ENCODE measurements around the gene DPT. TPM values are rescaled to one million over a fixed set of nuclear protein-coding genes. Genes with fewer than 3 reads are reported as not detected.

Gene DPT
- total RNA-seq, 3 donors from 2014 or later (not counting 1 experiment from before 2014, with no cell fraction given), result not detected

DNA sequence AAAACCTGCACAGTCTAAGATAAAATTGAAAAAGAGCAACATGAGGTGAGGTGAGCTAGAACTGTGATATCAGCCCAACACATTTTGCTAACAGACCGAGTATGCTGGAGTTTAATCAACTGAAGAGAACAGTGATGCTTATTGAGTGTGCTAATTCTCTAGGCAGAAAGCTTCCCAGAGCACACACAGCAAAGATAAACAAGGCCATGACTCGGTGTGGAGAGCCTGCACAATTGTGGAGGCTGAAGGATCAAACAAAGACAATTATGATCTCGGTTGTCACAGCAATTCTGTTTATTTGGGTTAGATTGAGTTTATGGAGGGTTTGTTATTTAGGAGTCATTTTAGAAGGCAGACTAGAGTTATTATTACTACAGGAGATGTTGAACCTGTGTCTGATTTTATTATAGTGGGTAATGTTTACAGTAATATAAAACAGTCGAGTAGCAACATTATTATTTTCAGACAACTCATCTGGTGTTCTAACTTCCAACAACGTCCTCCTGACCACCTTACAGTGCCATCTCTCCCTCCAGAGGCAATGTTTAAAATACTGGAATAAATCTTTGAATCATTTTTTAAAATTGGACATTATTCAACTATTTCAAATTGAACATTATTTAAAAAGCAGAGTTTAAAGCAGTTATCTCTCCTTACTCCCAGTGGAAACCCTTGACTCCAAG, 40.2 kb downstream of the DPT start:
- H3K27me3 ChIP-seq (ENCODE audit: control insufficient read depth, insufficient read depth, low read length), result no peaks in the 10 kb centered on the region
- Mint-ChIP-seq H3K27ac (no peak overlapping the region), H3K4me3 (no peak overlapping the region), H3K36me3 (no peaks in the 10 kb centered on the region), H3K9me3 (no peaks in the 10 kb centered on the region), H3K27me3 (ENCODE audit: low read depth in 2 of 2) (peaks cover 13 to 20% of the 10 kb centered on the region in 2 donors), H3K4me1 (no peaks in the 10 kb centered on the region)
- intact Hi-C loops (cut with micrococcal nuclease), result no loop called here
- H3K27ac ChIP-seq (ENCODE audit: low read length), result no peak overlapping the region
- WGBS (ENCODE audit: insufficient coverage), result 81% methylated on average over 5 of the region's 5 CpGs
- TF ChIP-seq, protein P1, sequence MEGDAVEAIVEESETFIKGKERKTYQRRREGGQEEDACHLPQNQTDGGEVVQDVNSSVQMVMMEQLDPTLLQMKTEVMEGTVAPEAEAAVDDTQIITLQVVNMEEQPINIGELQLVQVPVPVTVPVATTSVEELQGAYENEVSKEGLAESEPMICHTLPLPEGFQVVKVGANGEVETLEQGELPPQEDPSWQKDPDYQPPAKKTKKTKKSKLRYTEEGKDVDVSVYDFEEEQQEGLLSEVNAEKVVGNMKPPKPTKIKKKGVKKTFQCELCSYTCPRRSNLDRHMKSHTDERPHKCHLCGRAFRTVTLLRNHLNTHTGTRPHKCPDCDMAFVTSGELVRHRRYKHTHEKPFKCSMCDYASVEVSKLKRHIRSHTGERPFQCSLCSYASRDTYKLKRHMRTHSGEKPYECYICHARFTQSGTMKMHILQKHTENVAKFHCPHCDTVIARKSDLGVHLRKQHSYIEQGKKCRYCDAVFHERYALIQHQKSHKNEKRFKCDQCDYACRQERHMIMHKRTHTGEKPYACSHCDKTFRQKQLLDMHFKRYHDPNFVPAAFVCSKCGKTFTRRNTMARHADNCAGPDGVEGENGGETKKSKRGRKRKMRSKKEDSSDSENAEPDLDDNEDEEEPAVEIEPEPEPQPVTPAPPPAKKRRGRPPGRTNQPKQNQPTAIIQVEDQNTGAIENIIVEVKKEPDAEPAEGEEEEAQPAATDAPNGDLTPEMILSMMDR (IDR thresholded peaks at IDR 0.05), result no peak
- no peak overlapping the region for H3K4me3 ChIP-seq (ENCODE audit: low read length)
- ATAC-seq, result no peak
- DNase-seq, result no peak
- no peaks in the 10 kb centered on the region for H3K36me3 ChIP-seq (ENCODE audit: control insufficient read depth, insufficient read depth, low read length)
- no peaks in the 10 kb centered on the region for H3K4me1 ChIP-seq (ENCODE audit: control insufficient read depth, insufficient read depth, low read length)
- no peaks in the 10 kb centered on the region for H3K9me3 ChIP-seq (ENCODE audit: control insufficient read depth, insufficient read depth, low read length)

DNA sequence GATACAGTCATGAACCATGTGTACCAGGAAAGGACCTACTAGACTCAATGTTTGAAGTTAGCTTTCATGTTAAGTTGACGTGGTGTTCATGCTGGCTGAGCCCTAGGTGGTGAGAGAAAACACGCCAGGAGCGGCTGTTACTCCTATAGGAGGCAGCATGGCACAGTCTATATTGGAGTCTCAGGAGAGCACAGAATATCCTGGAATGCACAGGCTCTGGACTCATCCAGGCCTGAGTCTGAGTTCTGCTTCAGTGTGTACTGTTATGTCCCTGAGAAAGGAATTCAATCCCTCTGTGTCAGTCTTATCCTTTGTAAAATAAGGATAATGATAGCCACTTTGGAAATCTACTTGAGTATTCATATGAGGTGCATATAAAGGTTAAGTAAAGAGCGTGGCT, 41.2 kb downstream of the DPT start:
- no peaks in the 10 kb centered on the region for H3K27me3 ChIP-seq (ENCODE audit: control insufficient read depth, insufficient read depth, low read length)
- no peak for DNase-seq
- no peak for ATAC-seq
- H3K9me3 ChIP-seq (ENCODE audit: control insufficient read depth, insufficient read depth, low read length), result peaks cover 3% of the 10 kb centered on the region
- intact Hi-C loops (cut with micrococcal nuclease), result no loop called here
- H3K9me3 Mint-ChIP-seq, result peaks cover 0 to 2% of the 10 kb centered on the region in 2 donors
- peaks cover 4% of the 10 kb centered on the region for H3K36me3 Mint-ChIP-seq
- H3K27ac ChIP-seq (ENCODE audit: low read length), result no peak overlapping the region
- 93% methylated on average over 4 of the region's 4 CpGs for WGBS (ENCODE audit: insufficient coverage)
- no peaks in the 10 kb centered on the region for H3K4me1 Mint-ChIP-seq
- no peak overlapping the region for H3K4me3 Mint-ChIP-seq
- H3K36me3 ChIP-seq (ENCODE audit: control insufficient read depth, insufficient read depth, low read length), result no peaks in the 10 kb centered on the region
- no peaks in the 10 kb centered on the region for H3K4me1 ChIP-seq (ENCODE audit: control insufficient read depth, insufficient read depth, low read length)
- H3K27me3 Mint-ChIP-seq (ENCODE audit: low read depth in 2 of 2), result peaks cover 15 to 26% of the 10 kb centered on the region in 2 donors
- TF ChIP-seq, protein P1 (IDR thresholded peaks at IDR 0.05), result no peak
- H3K27ac Mint-ChIP-seq, result no peak overlapping the region
- no peak overlapping the region for H3K4me3 ChIP-seq (ENCODE audit: low read length)

DNA sequence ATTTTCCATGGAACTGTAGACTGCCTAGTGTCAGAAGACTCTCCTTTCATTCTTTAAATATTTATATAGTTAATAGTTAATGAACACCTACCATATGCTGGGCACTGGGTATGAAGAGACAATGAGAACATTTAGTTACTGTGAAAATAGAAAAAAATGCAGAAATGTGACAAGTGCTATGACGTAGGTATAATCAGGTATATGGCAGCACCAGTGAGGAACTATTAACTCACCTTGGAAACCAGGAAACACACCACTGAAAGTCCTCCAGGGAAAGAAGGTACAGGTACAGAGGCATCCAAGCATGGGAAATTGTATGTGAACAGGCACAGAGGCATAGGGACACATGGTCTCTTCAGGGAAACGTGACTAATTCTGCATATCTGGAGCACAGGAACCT, 42.3 kb downstream of the DPT start:
- Mint-ChIP-seq H3K36me3 (peaks cover 14% of the 10 kb centered on the region), H3K4me3 (no peak overlapping the region), H3K27ac (no peak overlapping the region), H3K9me3 (peaks cover 2 to 6% of the 10 kb centered on the region in 2 donors), H3K27me3 (ENCODE audit: low read depth in 2 of 2) (peaks cover 20 to 29% of the 10 kb centered on the region in 2 donors), H3K4me1 (no peaks in the 10 kb centered on the region)
- no peak for ATAC-seq
- no peak for DNase-seq
- 96% methylated on average over 2 of the region's 2 CpGs for WGBS (ENCODE audit: insufficient coverage)
- no peaks in the 10 kb centered on the region for H3K36me3 ChIP-seq (ENCODE audit: control insufficient read depth, insufficient read depth, low read length)
- H3K9me3 ChIP-seq (ENCODE audit: control insufficient read depth, insufficient read depth, low read length), result peaks cover 3% of the 10 kb centered on the region
- H3K4me1 ChIP-seq (ENCODE audit: control insufficient read depth, insufficient read depth, low read length), result no peaks in the 10 kb centered on the region
- TF ChIP-seq, protein P1 (IDR thresholded peaks at IDR 0.05), result no peak
- intact Hi-C loops (cut with micrococcal nuclease), result no loop called here
- H3K27me3 ChIP-seq (ENCODE audit: control insufficient read depth, insufficient read depth, low read length), result no peaks in the 10 kb centered on the region
- H3K4me3 ChIP-seq (ENCODE audit: low read length), result no peak overlapping the region
- H3K27ac ChIP-seq (ENCODE audit: low read length), result no peak overlapping the region

DNA sequence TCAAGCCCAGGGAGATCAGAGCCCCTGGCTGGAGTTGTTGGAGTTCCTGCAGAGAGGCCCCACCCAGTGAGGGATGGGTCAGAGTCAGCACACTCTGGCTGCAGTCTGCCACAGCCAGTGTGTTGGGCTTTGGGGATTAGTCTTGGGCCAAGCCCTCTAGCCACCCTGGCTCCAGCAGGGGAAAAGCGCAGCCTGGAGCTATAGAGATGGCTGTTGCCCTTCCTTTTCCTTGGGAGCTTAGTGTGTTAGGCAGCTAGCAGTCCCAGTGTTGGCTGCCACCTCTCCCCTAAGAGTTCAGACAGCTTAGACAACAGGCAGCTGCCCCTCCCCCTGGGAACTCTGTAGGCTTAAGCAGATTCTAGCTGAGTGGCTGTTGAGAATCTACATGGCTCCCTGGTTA, 45.1 kb downstream of the DPT start:
- intact Hi-C loops (cut with micrococcal nuclease), result no loop called here
- no peak overlapping the region for H3K27ac ChIP-seq (ENCODE audit: low read length)
- no peaks in the 10 kb centered on the region for H3K27me3 ChIP-seq (ENCODE audit: control insufficient read depth, insufficient read depth, low read length)
- H3K4me1 ChIP-seq (ENCODE audit: control insufficient read depth, insufficient read depth, low read length), result no peaks in the 10 kb centered on the region
- Mint-ChIP-seq H3K36me3 (peaks cover 24% of the 10 kb centered on the region), H3K27ac (no peak overlapping the region), H3K27me3 (ENCODE audit: low read depth in 2 of 2) (peaks cover 21 to 31% of the 10 kb centered on the region in 2 donors), H3K4me3 (no peak overlapping the region), H3K4me1 (no peaks in the 10 kb centered on the region), H3K9me3 (peaks cover 5 to 10% of the 10 kb centered on the region in 2 donors)
- peaks cover 3% of the 10 kb centered on the region for H3K9me3 ChIP-seq (ENCODE audit: control insufficient read depth, insufficient read depth, low read length)
- no peak for DNase-seq
- ATAC-seq, result no peak
- 89% methylated on average over 1 of the region's 1 CpG for WGBS (ENCODE audit: insufficient coverage)
- no peaks in the 10 kb centered on the region for H3K36me3 ChIP-seq (ENCODE audit: control insufficient read depth, insufficient read depth, low read length)
- TF ChIP-seq, protein P1 (IDR thresholded peaks at IDR 0.05), result no peak
- no peak overlapping the region for H3K4me3 ChIP-seq (ENCODE audit: low read length)
